Prostate gland (tissue), 2 donors: ENCODE data around the gene CBFA2T3.

ENCODE experiments used
- POLR2A ChIP-seq: fragments of 450-650 bp; IDR thresholded peaks from one replicate; pipeline ENCODE4 v1.6.1; 2016; ENCODE audit warnings: antibody characterized with exemption, mild to moderate bottlenecking
- POLR2AphosphoS5 ChIP-seq: sonication (generic); formaldehyde crosslinking; IDR thresholded peaks from one replicate; pipeline ENCODE4 v1.6.1; 2017; ENCODE audit warnings: antibody characterized with exemption
- TF ChIP-seq, protein P1 (sequence below), 4 experiments: fragments of 200-600 bp in 2 of 4; fragments of 450-650 bp in 2 of 4; sonication (generic) in 2 of 4; IDR thresholded peaks; 1 replicate in 3 of 4; 2 replicates in 1 of 4; pipeline ENCODE4 v1.5.1; 2016 to 2019; ENCODE audit warnings: antibody characterized with exemption in 4 of 4, mild to moderate bottlenecking in 2 of 4, moderate library complexity in 2 of 4

DNA sequence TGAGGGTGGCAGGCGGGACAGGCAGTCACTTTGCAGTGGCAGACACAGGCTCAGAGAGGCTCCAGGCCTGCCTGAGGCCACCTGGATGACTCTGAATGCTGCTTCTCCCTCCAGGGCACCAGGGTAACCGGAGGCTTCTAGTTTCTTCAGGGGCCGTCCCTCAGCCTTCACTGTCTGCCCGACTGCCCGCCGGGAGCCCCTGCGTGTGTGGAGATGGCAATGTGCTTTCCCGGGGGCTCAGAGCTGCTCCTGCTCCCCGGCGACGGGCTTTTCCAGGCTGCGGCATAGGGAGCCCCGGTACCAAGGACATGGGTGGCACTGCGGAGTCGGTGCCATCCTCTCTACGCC is 51.5 kb downstream of the CBFA2T3 start:
- TF ChIP-seq, protein P1, sequence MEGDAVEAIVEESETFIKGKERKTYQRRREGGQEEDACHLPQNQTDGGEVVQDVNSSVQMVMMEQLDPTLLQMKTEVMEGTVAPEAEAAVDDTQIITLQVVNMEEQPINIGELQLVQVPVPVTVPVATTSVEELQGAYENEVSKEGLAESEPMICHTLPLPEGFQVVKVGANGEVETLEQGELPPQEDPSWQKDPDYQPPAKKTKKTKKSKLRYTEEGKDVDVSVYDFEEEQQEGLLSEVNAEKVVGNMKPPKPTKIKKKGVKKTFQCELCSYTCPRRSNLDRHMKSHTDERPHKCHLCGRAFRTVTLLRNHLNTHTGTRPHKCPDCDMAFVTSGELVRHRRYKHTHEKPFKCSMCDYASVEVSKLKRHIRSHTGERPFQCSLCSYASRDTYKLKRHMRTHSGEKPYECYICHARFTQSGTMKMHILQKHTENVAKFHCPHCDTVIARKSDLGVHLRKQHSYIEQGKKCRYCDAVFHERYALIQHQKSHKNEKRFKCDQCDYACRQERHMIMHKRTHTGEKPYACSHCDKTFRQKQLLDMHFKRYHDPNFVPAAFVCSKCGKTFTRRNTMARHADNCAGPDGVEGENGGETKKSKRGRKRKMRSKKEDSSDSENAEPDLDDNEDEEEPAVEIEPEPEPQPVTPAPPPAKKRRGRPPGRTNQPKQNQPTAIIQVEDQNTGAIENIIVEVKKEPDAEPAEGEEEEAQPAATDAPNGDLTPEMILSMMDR (IDR thresholded peaks at IDR 0.05): no peak
- TF ChIP-seq POLR2AphosphoS5 (no peak), POLR2A (no peak)
